GM19239 (cell line): ENCODE results near the gene PAK6.
A peak's percentile ranks its signal among the peaks of the same experiment; 100 is the strongest.

Experiments
- DNase-seq: peaks from one replicate; pipeline ENCODE4 v3.0.0; 2011; ENCODE audit warnings: low spot score; ENCODE audit not compliant: insufficient read length
- FAIRE-seq: peaks from 2 replicates; lab custom pipeline; 2011; peaks lifted over from hg19 to GRCh38; lab: Jason Lieb, UNC

Gene PAK6

GRCh38 chr15:40323953-40324937 is 85.4 kb downstream of the PAK6 start:
- DNase-seq (no peak), FAIRE-seq (peak; percentile 11)

GRCh38 chr15:40325188-40325587 is 86.3 kb downstream of the PAK6 start:
- no peak for FAIRE-seq
- DNase-seq, result no peak

GRCh38 chr15:40325700-40326099 is 86.8 kb downstream of the PAK6 start:
- DNase-seq, result no peak
- FAIRE-seq, result no peak
